Neural cell (in vitro differentiated cells): ENCODE data around the gene MYLK.

ENCODE experiments used
- EZH2 ChIP-seq: fragments of 200-600, 300-800 bp; shearing (Covaris generic), sonication (generic); IDR thresholded peaks from 2 replicates; pipeline ENCODE4 v1.6.1; 2014; ENCODE audit warnings: antibody characterized with exemption, low read length, borderline replicate concordance, mild to moderate bottlenecking; ENCODE audit not compliant: insufficient read depth, poor library complexity, severe bottlenecking
- TF ChIP-seq, protein P1 (sequence below): fragments of 450-650 bp; IDR thresholded peaks from 2 replicates; pipeline ENCODE4 v1.5.1; 2014; ENCODE audit warnings: antibody characterized with exemption, mild to moderate bottlenecking, moderate library complexity; ENCODE audit not compliant: poor library complexity, severe bottlenecking

DNA sequence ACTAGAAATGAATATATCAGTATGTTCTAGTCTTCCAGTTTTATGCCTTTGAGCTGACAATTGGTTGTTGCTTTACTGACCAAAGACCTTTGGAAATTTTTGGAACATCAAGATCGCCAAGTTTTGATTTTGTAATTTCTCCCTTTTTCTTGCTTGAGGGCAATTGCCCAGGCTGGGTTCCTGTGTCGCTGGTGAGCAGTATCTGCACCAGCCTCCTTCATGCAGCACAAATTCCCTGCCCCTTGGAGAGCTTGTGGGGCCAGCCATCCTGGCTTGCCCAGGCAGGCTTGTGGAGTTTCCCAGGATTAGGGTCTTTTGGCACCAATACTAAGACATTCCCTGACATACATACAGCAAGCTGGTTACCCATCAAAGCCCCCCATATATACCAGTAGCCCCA lies 261.4 kb downstream of the MYLK start:
- TF ChIP-seq, protein P1, sequence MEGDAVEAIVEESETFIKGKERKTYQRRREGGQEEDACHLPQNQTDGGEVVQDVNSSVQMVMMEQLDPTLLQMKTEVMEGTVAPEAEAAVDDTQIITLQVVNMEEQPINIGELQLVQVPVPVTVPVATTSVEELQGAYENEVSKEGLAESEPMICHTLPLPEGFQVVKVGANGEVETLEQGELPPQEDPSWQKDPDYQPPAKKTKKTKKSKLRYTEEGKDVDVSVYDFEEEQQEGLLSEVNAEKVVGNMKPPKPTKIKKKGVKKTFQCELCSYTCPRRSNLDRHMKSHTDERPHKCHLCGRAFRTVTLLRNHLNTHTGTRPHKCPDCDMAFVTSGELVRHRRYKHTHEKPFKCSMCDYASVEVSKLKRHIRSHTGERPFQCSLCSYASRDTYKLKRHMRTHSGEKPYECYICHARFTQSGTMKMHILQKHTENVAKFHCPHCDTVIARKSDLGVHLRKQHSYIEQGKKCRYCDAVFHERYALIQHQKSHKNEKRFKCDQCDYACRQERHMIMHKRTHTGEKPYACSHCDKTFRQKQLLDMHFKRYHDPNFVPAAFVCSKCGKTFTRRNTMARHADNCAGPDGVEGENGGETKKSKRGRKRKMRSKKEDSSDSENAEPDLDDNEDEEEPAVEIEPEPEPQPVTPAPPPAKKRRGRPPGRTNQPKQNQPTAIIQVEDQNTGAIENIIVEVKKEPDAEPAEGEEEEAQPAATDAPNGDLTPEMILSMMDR: no peak
- TF ChIP-seq EZH2: no peak
